ENCODE measurements around the gene SPDYE5. TPM values are rescaled to one million over a fixed set of nuclear protein-coding genes. Genes with fewer than 3 reads are reported as not detected.
"Not testable (repeated sequence)": the region's sequence is repeated elsewhere in the genome, so short reads cannot be mapped to it uniquely, and the experiment has no call there.

SPDYE5 gene
- total and polyA plus RNA-seq, 3 experiments from 2014 or later: 0.58 TPM; not detected in 2

DNA sequence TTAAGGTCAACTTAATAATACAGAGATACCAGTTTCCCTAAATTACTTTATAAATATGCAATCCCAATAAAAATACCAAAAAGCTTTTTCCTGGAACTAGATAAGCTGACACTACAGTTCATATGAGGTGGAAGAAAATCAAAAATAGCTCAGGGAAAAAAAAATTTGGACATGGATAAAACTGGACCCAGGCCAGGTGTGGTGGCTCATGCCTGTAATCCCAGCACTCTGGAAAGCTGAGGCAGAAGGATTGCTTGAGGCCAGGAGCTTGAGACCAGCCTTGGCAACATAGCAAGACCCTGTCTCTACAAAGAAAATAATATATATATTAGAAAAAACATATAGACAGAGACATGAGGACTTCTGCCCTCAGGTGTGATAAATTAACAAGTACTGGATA is 14.7 kb upstream of the SPDYE5 start:
- H3K27me3 ChIP-seq (ENCODE audit: insufficient read depth, low read length, poor library complexity, severe bottlenecking); H3K36me3 ChIP-seq (ENCODE audit: insufficient read depth, low read length); POLR2A ChIA-PET; H3K27ac ChIP-seq (ENCODE audit: low read depth, low read length); H3K4me3 Mint-ChIP-seq; H3K4me3 ChIP-seq (ENCODE audit: low read length); H3K9me3 Mint-ChIP-seq; H3K27me3 Mint-ChIP-seq; CTCF ChIA-PET; DNase-seq; H3K9me3 ChIP-seq (ENCODE audit: low read length); H3K4me1 ChIP-seq (ENCODE audit: insufficient read depth, low read length); H3K27ac Mint-ChIP-seq: not testable (repeated sequence)
- Mint-ChIP-seq H3K4me1 (peaks cover 0 to 18% (median 5%) of the 10 kb centered on the region in 3 donors), H3K36me3 (peaks cover 0 to 31% (median 5%) of the 10 kb centered on the region in 3 donors)

DNA sequence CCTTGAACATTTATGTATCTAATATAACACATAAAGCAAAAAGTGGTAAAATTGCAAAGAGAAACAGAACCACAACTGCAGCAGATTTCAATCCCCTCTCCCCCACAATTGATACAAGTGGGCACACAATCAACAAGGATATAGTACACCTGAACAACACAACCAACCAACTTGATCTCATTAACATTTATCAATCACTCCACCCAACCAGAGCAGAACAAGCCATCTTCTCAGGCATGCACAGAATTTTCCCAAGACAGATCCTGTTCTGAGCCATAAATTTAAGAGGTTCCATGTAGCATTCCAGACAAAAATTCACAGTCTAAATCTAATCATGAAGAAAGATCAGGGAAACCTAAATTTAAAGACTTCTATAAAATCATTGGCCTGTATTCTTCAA is 11.8 kb upstream of the SPDYE5 start:
- H3K27ac ChIP-seq (ENCODE audit: low read depth, low read length); H3K4me3 ChIP-seq (ENCODE audit: low read length); H3K9me3 Mint-ChIP-seq; H3K4me3 Mint-ChIP-seq; DNase-seq; POLR2A ChIA-PET; H3K4me1 ChIP-seq (ENCODE audit: insufficient read depth, low read length); CTCF ChIA-PET; H3K27me3 ChIP-seq (ENCODE audit: insufficient read depth, low read length, poor library complexity, severe bottlenecking); H3K36me3 ChIP-seq (ENCODE audit: insufficient read depth, low read length); H3K9me3 ChIP-seq (ENCODE audit: low read length); H3K27ac Mint-ChIP-seq; H3K27me3 Mint-ChIP-seq: not testable (repeated sequence)
- Mint-ChIP-seq H3K36me3 (peaks cover 0 to 22% (median 3%) of the 10 kb centered on the region in 3 donors), H3K4me1 (peaks cover 9 to 34% (median 14%) of the 10 kb centered on the region in 3 donors)

DNA sequence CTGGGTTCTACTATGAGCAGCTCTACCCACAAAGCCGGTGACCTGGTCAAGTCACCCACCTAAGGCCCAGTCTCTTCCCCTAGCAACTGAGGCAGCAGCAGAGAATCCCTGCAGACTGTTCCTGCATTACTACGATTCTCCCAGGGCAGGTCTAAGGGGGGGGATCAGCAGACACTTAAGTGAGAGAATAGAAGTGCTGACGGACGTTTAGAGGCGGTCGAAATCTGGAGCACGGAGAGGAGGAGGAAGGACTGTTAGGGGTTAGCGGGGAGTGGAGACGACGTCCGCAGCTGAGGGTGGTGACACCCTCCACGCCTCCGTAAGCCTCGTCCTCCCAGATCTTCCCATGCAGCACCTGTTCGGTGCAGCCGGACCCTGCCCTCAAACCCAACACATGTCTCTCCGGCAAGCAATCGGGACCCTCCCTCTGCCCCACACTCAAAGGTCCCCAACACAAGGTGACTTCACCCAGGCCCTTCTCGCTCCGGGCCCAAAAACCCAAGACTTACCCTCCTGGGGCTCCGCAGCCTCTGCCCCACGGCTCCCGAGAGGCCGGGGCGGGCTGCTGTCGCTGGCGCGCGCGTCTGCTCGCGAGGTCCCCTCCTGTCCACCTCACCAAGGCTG is 6.7 kb upstream of the SPDYE5 start:
- CTCF ChIA-PET; H3K4me1 ChIP-seq (ENCODE audit: insufficient read depth, low read length); H3K27me3 ChIP-seq (ENCODE audit: insufficient read depth, low read length, poor library complexity, severe bottlenecking); POLR2A ChIA-PET; H3K27me3 Mint-ChIP-seq; H3K36me3 ChIP-seq (ENCODE audit: insufficient read depth, low read length); H3K9me3 ChIP-seq (ENCODE audit: low read length); DNase-seq; H3K9me3 Mint-ChIP-seq: not testable (repeated sequence)
- H3K4me1 Mint-ChIP-seq: peaks cover 9 to 29% (median 12%) of the 10 kb centered on the region in 3 donors
- peak overlapping the region; percentile 43 to 96 (median 86) for H3K27ac Mint-ChIP-seq
- Histone ChIP-seq H3K27ac (ENCODE audit: low read depth, low read length) (peak overlapping the region; percentile 67), H3K4me3 (ENCODE audit: low read length) (peak overlapping the region; percentile 59)
- peak overlapping the region; percentile 89 to 95 (median 91) for H3K4me3 Mint-ChIP-seq
- peaks cover 0 to 19% (median 3%) of the 10 kb centered on the region in 3 donors for H3K36me3 Mint-ChIP-seq

DNA sequence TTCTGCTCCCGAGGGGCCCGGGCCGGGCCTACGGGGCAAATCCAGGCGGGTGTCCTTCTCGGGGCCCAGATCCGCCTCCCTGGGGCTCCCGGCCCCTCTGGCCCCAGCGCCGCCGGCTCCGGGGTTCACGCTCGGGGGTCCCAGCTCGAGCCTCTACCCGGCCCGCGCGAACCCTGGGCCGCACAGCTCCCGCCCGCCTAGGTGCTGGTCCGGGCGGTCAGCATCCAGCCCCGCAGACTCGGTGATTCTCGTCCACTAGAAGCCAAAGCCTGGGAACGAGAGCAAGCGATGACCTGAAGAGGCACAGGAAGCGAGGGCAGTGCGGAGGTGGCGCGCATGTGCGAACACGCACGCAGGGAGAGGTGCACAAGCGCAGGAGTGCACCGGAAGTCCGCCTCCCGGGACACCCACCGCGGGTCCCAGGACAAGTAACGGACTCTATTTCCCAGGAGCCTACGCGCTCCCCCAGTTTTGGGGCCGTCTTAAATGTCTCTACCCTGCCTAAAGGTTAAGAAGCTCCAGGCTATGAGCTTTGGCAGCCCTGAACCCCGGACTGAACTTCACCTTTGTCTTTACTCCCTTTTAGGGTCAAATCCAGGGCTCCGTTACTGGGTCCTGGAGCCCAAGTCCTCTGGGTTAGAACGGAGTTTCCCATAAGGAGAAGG is 6.0 kb upstream of the SPDYE5 start, which contains the start of gene POM121C:
TSS of gene POM121C (minus strand) at position 321 of the 665 bp plus-strand sequence. CDS start 44,803 bp downstream, outside the sequence.
- Mint-ChIP-seq H3K4me3 (peak within 1 kb of the TSS; percentile 89 to 95 (median 91)), H3K27ac (peak within 1 kb of the TSS; percentile 68 to 96 (median 86)), H3K36me3 (peaks cover 0 to 19% (median 3%) of the 10 kb centered on the region in 3 donors), H3K4me1 (peaks cover 9 to 28% (median 12%) of the 10 kb centered on the region in 3 donors)
- POLR2A ChIA-PET; H3K9me3 ChIP-seq (ENCODE audit: low read length); CTCF ChIA-PET; H3K27me3 Mint-ChIP-seq; H3K9me3 Mint-ChIP-seq; H3K36me3 ChIP-seq (ENCODE audit: insufficient read depth, low read length); H3K4me1 ChIP-seq (ENCODE audit: insufficient read depth, low read length); H3K27me3 ChIP-seq (ENCODE audit: insufficient read depth, low read length, poor library complexity, severe bottlenecking): not testable (repeated sequence)
- Histone ChIP-seq H3K4me3 (ENCODE audit: low read length) (peak within 1 kb of the TSS; percentile 59), H3K27ac (ENCODE audit: low read depth, low read length) (peak within 1 kb of the TSS; percentile 67)
- peak; percentile 77 to 90 (median 81) for DNase-seq

DNA sequence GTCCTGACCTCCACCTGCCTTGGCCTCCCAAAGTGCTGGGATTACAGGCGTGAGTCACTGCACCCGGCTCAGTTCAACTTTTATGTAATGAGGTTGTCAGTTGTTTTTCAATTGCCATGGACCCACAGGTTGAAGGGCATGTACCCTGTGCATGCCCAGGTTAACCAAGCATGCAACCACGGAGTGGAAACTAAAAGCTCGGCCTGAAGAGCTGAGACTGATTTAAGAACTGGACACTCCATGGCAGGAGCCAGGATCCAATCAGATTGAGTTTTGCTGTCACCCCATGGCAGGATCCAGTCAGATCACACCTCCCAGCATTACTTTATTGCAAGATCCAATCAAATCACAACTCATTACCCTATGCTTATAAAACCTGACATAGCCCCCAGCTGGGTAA is 16.9 kb downstream of the SPDYE5 start:
- H3K9me3 ChIP-seq (ENCODE audit: low read length); H3K4me1 ChIP-seq (ENCODE audit: insufficient read depth, low read length); H3K4me1 Mint-ChIP-seq; POLR2A ChIA-PET; H3K27me3 Mint-ChIP-seq; H3K27me3 ChIP-seq (ENCODE audit: insufficient read depth, low read length, poor library complexity, severe bottlenecking); CTCF ChIA-PET; H3K27ac Mint-ChIP-seq; H3K4me3 ChIP-seq (ENCODE audit: low read length); H3K4me3 Mint-ChIP-seq; H3K27ac ChIP-seq (ENCODE audit: low read depth, low read length); DNase-seq; H3K9me3 Mint-ChIP-seq; H3K36me3 ChIP-seq (ENCODE audit: insufficient read depth, low read length): not testable (repeated sequence)
- peaks cover 0 to 19% (median 0%) of the 10 kb centered on the region in 3 donors for H3K36me3 Mint-ChIP-seq

DNA sequence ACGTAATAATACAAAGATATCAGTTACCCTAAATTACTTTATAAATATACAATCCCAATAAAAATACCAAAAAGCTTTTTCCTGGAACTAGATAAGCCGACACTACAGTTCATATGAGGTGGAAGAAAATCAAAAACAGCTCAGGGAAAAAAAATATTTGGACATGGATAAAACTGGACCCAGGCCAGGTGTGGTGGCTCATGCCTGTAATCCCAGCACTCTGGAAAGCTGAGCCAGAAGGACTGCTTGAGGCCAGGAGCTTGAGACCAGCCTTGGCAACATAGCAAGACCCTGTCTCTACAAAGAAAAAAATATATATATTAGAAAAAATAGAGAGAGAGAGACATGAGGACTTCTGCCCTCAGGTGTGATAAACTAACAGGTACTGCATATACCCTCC is 26.7 kb downstream of the SPDYE5 start:
- Mint-ChIP-seq H3K9me3 (peaks cover 4 to 11% (median 5%) of the 10 kb centered on the region in 5 donors), H3K36me3 (peaks cover 26 to 59% (median 33%) of the 10 kb centered on the region in 3 donors), H3K4me1 (peaks cover 26 to 34% (median 30%) of the 10 kb centered on the region in 3 donors)
- H3K4me3 ChIP-seq (ENCODE audit: low read length); POLR2A ChIA-PET; H3K4me1 ChIP-seq (ENCODE audit: insufficient read depth, low read length); H3K27me3 Mint-ChIP-seq; H3K27ac ChIP-seq (ENCODE audit: low read depth, low read length); DNase-seq; H3K27me3 ChIP-seq (ENCODE audit: insufficient read depth, low read length, poor library complexity, severe bottlenecking); H3K36me3 ChIP-seq (ENCODE audit: insufficient read depth, low read length); H3K27ac Mint-ChIP-seq; H3K9me3 ChIP-seq (ENCODE audit: low read length); CTCF ChIA-PET; H3K4me3 Mint-ChIP-seq: not testable (repeated sequence)

DNA sequence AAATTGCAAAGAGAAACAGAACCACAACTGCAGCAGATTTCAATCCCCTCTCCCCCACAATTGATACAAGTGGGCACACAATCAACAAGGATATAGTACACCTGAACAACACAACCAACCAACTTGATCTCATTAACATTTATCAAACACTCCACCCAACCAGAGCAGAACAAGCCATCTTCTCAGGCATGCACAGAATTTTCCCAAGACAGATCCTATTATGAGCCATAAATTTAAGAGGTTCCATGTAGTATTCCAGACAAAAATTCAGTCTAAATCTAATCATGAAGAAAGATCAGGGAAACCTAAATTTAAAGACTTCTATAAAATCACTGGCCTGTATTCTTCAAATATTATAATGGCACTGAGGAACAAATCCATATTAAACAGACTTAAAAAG is 29.6 kb downstream of the SPDYE5 start:
- H3K27me3 ChIP-seq (ENCODE audit: insufficient read depth, low read length, poor library complexity, severe bottlenecking); H3K4me3 ChIP-seq (ENCODE audit: low read length); H3K9me3 ChIP-seq (ENCODE audit: low read length); POLR2A ChIA-PET; CTCF ChIA-PET; H3K27ac Mint-ChIP-seq; H3K36me3 ChIP-seq (ENCODE audit: insufficient read depth, low read length); H3K27ac ChIP-seq (ENCODE audit: low read depth, low read length); H3K27me3 Mint-ChIP-seq; DNase-seq: not testable (repeated sequence)
- peaks cover 40 to 54% (median 52%) of the 10 kb centered on the region in 3 donors for H3K4me1 Mint-ChIP-seq
- peaks cover 11% of the 10 kb centered on the region for H3K4me1 ChIP-seq (ENCODE audit: insufficient read depth, low read length)
- peaks cover 4 to 11% (median 5%) of the 10 kb centered on the region in 5 donors for H3K9me3 Mint-ChIP-seq
- H3K4me3 Mint-ChIP-seq: peak overlapping the region in 1 of 7 donors; percentile 42
- H3K36me3 Mint-ChIP-seq: peaks cover 29 to 69% (median 35%) of the 10 kb centered on the region in 3 donors

DNA sequence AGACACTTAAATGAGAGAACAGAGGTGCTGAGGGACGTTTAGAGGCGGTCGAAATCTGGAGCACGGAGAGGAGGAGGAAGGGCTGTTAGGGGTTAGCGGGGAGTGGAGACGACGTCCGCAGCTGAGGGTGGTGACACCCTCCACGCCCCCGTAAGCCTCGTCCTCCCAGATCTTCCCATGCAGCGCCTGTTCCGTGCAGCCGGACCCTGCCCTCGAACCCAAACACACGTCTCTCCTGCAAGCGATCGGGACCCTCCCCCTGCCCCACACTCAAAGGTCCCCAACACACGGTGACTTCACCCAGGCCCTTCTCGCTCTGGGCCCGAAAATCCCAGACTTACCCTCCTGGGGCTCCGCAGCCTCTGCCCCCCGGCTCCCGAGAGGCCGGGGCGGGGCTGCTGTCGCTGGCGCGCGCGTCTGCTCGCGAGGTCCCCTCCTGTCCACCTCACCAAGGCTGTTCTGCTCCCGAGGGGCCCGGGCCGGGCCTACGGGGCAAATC is 35.2 kb downstream of the SPDYE5 start:
- H3K27me3 Mint-ChIP-seq; DNase-seq; CTCF ChIA-PET; H3K27me3 ChIP-seq (ENCODE audit: insufficient read depth, low read length, poor library complexity, severe bottlenecking); H3K9me3 ChIP-seq (ENCODE audit: low read length); H3K9me3 Mint-ChIP-seq; POLR2A ChIA-PET; H3K36me3 ChIP-seq (ENCODE audit: insufficient read depth, low read length): not testable (repeated sequence)
- H3K4me1 ChIP-seq (ENCODE audit: insufficient read depth, low read length): peaks cover 14% of the 10 kb centered on the region
- peak overlapping the region; percentile 85 to 95 (median 91) for H3K4me3 Mint-ChIP-seq
- peak overlapping the region; percentile 61 for H3K27ac ChIP-seq (ENCODE audit: low read depth, low read length)
- H3K4me1 Mint-ChIP-seq: peaks cover 33 to 45% (median 41%) of the 10 kb centered on the region in 3 donors
- H3K36me3 Mint-ChIP-seq: peaks cover 7 to 44% (median 15%) of the 10 kb centered on the region in 3 donors
- peak overlapping the region; percentile 70 for H3K4me3 ChIP-seq (ENCODE audit: low read length)
- peak overlapping the region; percentile 71 to 96 (median 90) for H3K27ac Mint-ChIP-seq

All from CD8-positive, alpha-beta memory T cell (primary cell).